Tibial nerve (tissue), 4 donors: ENCODE measurements around the gene BAZ2B. TPM values are rescaled to one million over a fixed set of nuclear protein-coding genes. Genes with fewer than 3 reads are reported as not detected.

Experiments used
- DNase-seq, 2 donors: peaks; one replicate each; pipeline ENCODE4 v3.0.0-alpha.2; 2019; ENCODE audit warnings: low spot score in 2 of 2
- H3K27ac ChIP-seq, 4 donors: fragments of 200-600 bp; sonication (generic) in 3 of 4; one replicate each; pipeline ENCODE4 v1.5.1; 2017 to 2019; ENCODE audit warnings: mild to moderate bottlenecking in 1 of 4
- H3K27me3 ChIP-seq, 2 donors: fragments of 200-600 bp; sonication (generic) in 1 of 2; one replicate each; pipeline versions ENCODE4 v1.5.1 to v1.6.0; 2017 to 2019
- H3K36me3 ChIP-seq, 3 donors: fragments of 200-600 bp; sonication (generic); one replicate each; pipeline ENCODE4 v1.5.1; 2018 to 2019
- H3K4me1 ChIP-seq, 4 donors: fragments of 200-600 bp; sonication (generic) in 3 of 4; one replicate each; pipeline ENCODE4 v1.5.1; 2017 to 2019
- H3K4me3 ChIP-seq, 4 donors: fragments of 200-600 bp; sonication (generic) in 3 of 4; one replicate each; pipeline ENCODE4 v1.5.1; 2017 to 2019; ENCODE audit warnings: mild to moderate bottlenecking in 1 of 4, moderate library complexity in 1 of 4
- H3K9me3 ChIP-seq, 4 donors: fragments of 200-600 bp; sonication (generic) in 3 of 4; one replicate each; pipeline ENCODE4 v1.5.1; 2017 to 2019
- CTCF ChIP-seq, 5 experiments: fragments of 200-600 bp in 3 of 5; fragments of 450-650 bp in 2 of 5; sonication (generic) in 3 of 5; IDR thresholded peaks; one replicate each; pipeline ENCODE4 v1.5.1; 2016 to 2019; ENCODE audit warnings: antibody characterized with exemption in 5 of 5, mild to moderate bottlenecking in 3 of 5, moderate library complexity in 2 of 5
- EP300 ChIP-seq, 2 donors: sonication (generic); formaldehyde crosslinking; IDR thresholded peaks; one replicate each; pipeline ENCODE4 v1.6.1; 2017; ENCODE audit warnings: antibody characterized with exemption in 2 of 2, mild to moderate bottlenecking in 1 of 2
- POLR2A ChIP-seq, 2 donors: fragments of 450-650 bp; IDR thresholded peaks; one replicate each; pipeline ENCODE4 v1.6.1; 2017; ENCODE audit warnings: antibody characterized with exemption in 2 of 2, mild to moderate bottlenecking in 2 of 2, moderate library complexity in 2 of 2
- WGBS, 2 donors: methylation state at CpG; one replicate each; pipeline ENCODE4 v1.1.5; 2018; 5-methylcytosine and 5-hydroxymethylcytosine counted together
- total RNA-seq, 4 donors: library from RNA; depleted of rRNA; stranded (reverse); fragments of >200 nt; gene quantifications; one replicate each; pipeline ENCODE4 v1.1.0, GENCODE V29; 2016

Gene BAZ2B
- total RNA-seq, 4 donors from 2014 or later: 98.4 to 135 (median 114) TPM

GRCh38 chr2:159550231-159550630, 66.1 kb downstream of the BAZ2B start:
- Histone ChIP-seq H3K9me3 (no peaks in the 10 kb centered on the region), H3K4me1 (no peaks in the 10 kb centered on the region)

GRCh38 chr2:159549234-159549633, 67.1 kb downstream of the BAZ2B start:
- no peak overlapping the region for H3K27ac ChIP-seq
- no peaks in the 10 kb centered on the region for H3K9me3 ChIP-seq
- 81 to 83% methylated on average over 6 of the region's 6 CpGs for WGBS, 2 donors
- TF ChIP-seq POLR2A (IDR thresholded peaks at IDR 0.05) (no peak), CTCF (IDR thresholded peaks at IDR 0.05) (no peak), EP300 (IDR thresholded peaks at IDR 0.05) (no peak)
- H3K4me1 ChIP-seq: no peaks in the 10 kb centered on the region
- no peak for DNase-seq
- no peaks in the 10 kb centered on the region for H3K27me3 ChIP-seq
- H3K36me3 ChIP-seq: no peaks in the 10 kb centered on the region
- no peak overlapping the region for H3K4me3 ChIP-seq

More at GRCh38 chr2:159550231-159550630, 66.1 kb downstream of the BAZ2B start:
- no peak overlapping the region for H3K4me3 ChIP-seq
- DNase-seq: no peak
- TF ChIP-seq CTCF (IDR thresholded peaks at IDR 0.05) (no peak), POLR2A (IDR thresholded peaks at IDR 0.05) (no peak), EP300 (IDR thresholded peaks at IDR 0.05) (no peak)
- no peaks in the 10 kb centered on the region for H3K27me3 ChIP-seq
- H3K36me3 ChIP-seq: peaks cover 0 to 7% (median 0%) of the 10 kb centered on the region in 3 donors
- no peak overlapping the region for H3K27ac ChIP-seq
- WGBS, 2 donors: 89 to 97% methylated on average over 2 of the region's 2 CpGs

GRCh38 chr2:159546716-159547430, 69.5 kb downstream of the BAZ2B start:
- WGBS, 2 donors: 61 to 64% methylated on average over 3 of the region's 3 CpGs

GRCh38 chr2:159546039-159546438, 70.3 kb downstream of the BAZ2B start:
- Histone ChIP-seq H3K27ac (no peak overlapping the region), H3K36me3 (peaks cover 0 to 30% (median 0%) of the 10 kb centered on the region in 3 donors), H3K4me1 (no peaks in the 10 kb centered on the region), H3K27me3 (no peaks in the 10 kb centered on the region), H3K4me3 (no peak overlapping the region), H3K9me3 (peaks cover 0 to 19% (median 7%) of the 10 kb centered on the region in 4 donors)
- 84 to 89% methylated on average over 9 of the region's 9 CpGs for WGBS, 2 donors
- DNase-seq: no peak
- TF ChIP-seq EP300 (IDR thresholded peaks at IDR 0.05) (no peak), CTCF (IDR thresholded peaks at IDR 0.05) (no peak)

More at GRCh38 chr2:159546716-159547430, 69.5 kb downstream of the BAZ2B start:
- H3K4me1 ChIP-seq: no peaks in the 10 kb centered on the region
- H3K27ac ChIP-seq: no peak overlapping the region
- peaks cover 0 to 22% (median 0%) of the 10 kb centered on the region in 3 donors for H3K36me3 ChIP-seq
- H3K4me3 ChIP-seq: no peak overlapping the region
- no peak for DNase-seq
- peaks cover 0 to 12% (median 5%) of the 10 kb centered on the region in 4 donors for H3K9me3 ChIP-seq
- H3K27me3 ChIP-seq: no peaks in the 10 kb centered on the region
- TF ChIP-seq CTCF (IDR thresholded peaks at IDR 0.05): no peak
- TF ChIP-seq POLR2A (IDR thresholded peaks at IDR 0.05): no peak
- TF ChIP-seq EP300 (IDR thresholded peaks at IDR 0.05): no peak

- no peaks in the 10 kb centered on the region for H3K27me3 ChIP-seq
- WGBS, 2 donors: 95 to 98% methylated on average over 1 of the region's 1 CpG
- no peak overlapping the region for H3K4me3 ChIP-seq
- H3K36me3 ChIP-seq: peaks cover 0 to 36% (median 0%) of the 10 kb centered on the region in 3 donors
- DNase-seq: no peak
- no peaks in the 10 kb centered on the region for H3K4me1 ChIP-seq
- no peak for TF ChIP-seq CTCF (IDR thresholded peaks at IDR 0.05)
- TF ChIP-seq EP300 (IDR thresholded peaks at IDR 0.05): no peak
- no peak overlapping the region for H3K27ac ChIP-seq
- peaks cover 0 to 19% (median 7%) of the 10 kb centered on the region in 4 donors for H3K9me3 ChIP-seq
These were observed 71.3 kb downstream of the BAZ2B start for GRCh38 chr2:159545085-159545484.
